SK-N-SH (cell line): ENCODE data around the gene NPRL2. TPM values are rescaled to one million over a fixed set of nuclear protein-coding genes. Genes with fewer than 3 reads are reported as not detected.

Experiments
- CTCF ChIA-PET: fragments of 300-600, 350-600 bp; formaldehyde crosslinking; extraction: SDS; loops from one replicate; lab custom pipeline; 2021; lab: Yijun Ruan, JAX
- POLR2A ChIA-PET: fragments of 350-600 bp; sonication (Branson Sonifier 250); formaldehyde crosslinking; extraction: SDS; loops from one replicate; lab custom pipeline; 2020; ENCODE audit warnings: antibody characterized with exemption, inconsistent platforms; lab: Yijun Ruan, JAX
- DNase-seq: peaks from one replicate; pipeline ENCODE4 v3.0.0; 2012
- H2AFZ ChIP-seq: fragments of 200-600 bp; sonication (generic); 2 replicates; pipeline ENCODE4 v1.8.1; 2016; ENCODE audit warnings: antibody characterized with exemption, mild to moderate bottlenecking, low read depth
- H3F3A ChIP-seq: fragments of 200-600 bp; sonication (generic); replicated peaks from 2 replicates; pipeline ENCODE3; 2016; ENCODE audit warnings: antibody characterized with exemption, mild to moderate bottlenecking; ENCODE audit not compliant: insufficient read depth
- H3K27ac ChIP-seq, 2 experiments: fragments of 200-500 bp in 1 of 2; fragments of 200-600 bp in 1 of 2; sonication (Bioruptor generic) in 1 of 2; sonication (generic), shearing (Covaris generic) in 1 of 2; 2 replicates each; pipeline versions ENCODE4 v1.5.1 to v1.6.1; 2014 to 2016; ENCODE audit warnings: low read depth in 2 of 2, inconsistent platforms in 1 of 2, low read length in 1 of 2, mild to moderate bottlenecking in 1 of 2, mixed read lengths in 1 of 2
- H3K27me3 ChIP-seq: fragments of 200-600 bp; sonication (generic), shearing (Covaris generic); 2 replicates; pipeline ENCODE4 v1.6.1; 2016; ENCODE audit warnings: mixed run types; ENCODE audit not compliant: insufficient read depth
- H3K36me3 ChIP-seq, 2 experiments: fragments of 200-500 bp in 1 of 2; fragments of 200-600 bp in 1 of 2; sonication (Bioruptor generic) in 1 of 2; sonication (generic) in 1 of 2; replicated peaks in 1 of 2; 2 replicates each; pipeline versions ENCODE3 to v1.5.1; 2014 to 2016; ENCODE audit warnings: low read length in 1 of 2, mild to moderate bottlenecking in 1 of 2; ENCODE audit not compliant: insufficient read depth in 2 of 2, control insufficient read depth in 1 of 2
- H3K4me1 ChIP-seq, 2 experiments: fragments of 200-500 bp in 1 of 2; fragments of 200-600 bp in 1 of 2; sonication (Bioruptor generic) in 1 of 2; sonication (generic), shearing (Covaris generic) in 1 of 2; 2 replicates each; pipeline versions ENCODE4 v1.5.1 to v1.6.1; 2014 to 2016; ENCODE audit warnings: low read depth in 1 of 2, low read length in 1 of 2, mixed run types in 1 of 2; ENCODE audit not compliant: insufficient read depth in 2 of 2, control insufficient read depth in 1 of 2
- H3K4me2 ChIP-seq: fragments of 200-600 bp; sonication (generic), shearing (Covaris generic); 2 replicates; pipeline ENCODE4 v1.6.1; 2017; ENCODE audit warnings: mixed run types
- H3K4me3 ChIP-seq, 2 experiments: fragments of 200-500 bp in 1 of 2; fragments of 200-600 bp in 1 of 2; sonication (Bioruptor generic) in 1 of 2; sonication (generic), shearing (Covaris generic) in 1 of 2; 2 replicates each; pipeline versions ENCODE4 v1.5.1 to v1.8.1; 2014 to 2016; ENCODE audit warnings: low read depth in 2 of 2, inconsistent platforms in 1 of 2, low read length in 1 of 2, mild to moderate bottlenecking in 1 of 2, mixed read lengths in 1 of 2, moderate library complexity in 1 of 2
- H3K79me2 ChIP-seq: fragments of 200-600 bp; sonication (generic); 2 replicates; pipeline ENCODE4 v1.8.1; 2017; ENCODE audit warnings: mild to moderate bottlenecking; ENCODE audit not compliant: insufficient read depth
- H3K9ac ChIP-seq: fragments of 200-600 bp; sonication (generic); 2 replicates; pipeline ENCODE4 v1.6.1; 2017; ENCODE audit warnings: mixed run types
- H3K9me2 ChIP-seq: fragments of 200-600 bp; sonication (generic); 2 replicates; pipeline ENCODE4 v1.6.1; 2017; ENCODE audit warnings: mixed run types
- H3K9me3 ChIP-seq: fragments of 200-600 bp; sonication (generic); 2 replicates; pipeline ENCODE4 v1.6.1; 2017; ENCODE audit warnings: mixed run types, mild to moderate bottlenecking, moderate library complexity
- H4K20me1 ChIP-seq: fragments of 200-600 bp; sonication (generic); 2 replicates; pipeline ENCODE4 v1.6.1; 2017; ENCODE audit warnings: mild to moderate bottlenecking, mixed run types; ENCODE audit not compliant: insufficient read depth
- CHD2 ChIP-seq: fragments of 150-350 bp; IDR thresholded peaks from 2 replicates; pipeline ENCODE4 v1.6.1; 2018; ENCODE audit warnings: low read length; ENCODE audit not compliant: partially characterized antibody
- ELF1 ChIP-seq: IDR thresholded peaks from 2 replicates; pipeline ENCODE4 v1.4.0; 2012
- EP300 ChIP-seq, 2 experiments: IDR thresholded peaks; 2 replicates each; pipeline versions ENCODE4 v1.4.0 to v1.6.1; 2012; ENCODE audit warnings: borderline replicate concordance in 1 of 2, low read depth in 1 of 2, low read length in 1 of 2
- EZH2phosphoT487 ChIP-seq: fragments of 200-600 bp; sonication (generic); IDR thresholded peaks from 2 replicates; pipeline ENCODE4 v1.6.1; 2017; ENCODE audit warnings: low read depth, mixed run types, mild to moderate bottlenecking, antibody characterized with exemption, moderate library complexity, borderline replicate concordance
- FOXM1 ChIP-seq: IDR thresholded peaks from 2 replicates; pipeline ENCODE4 v1.4.0; 2012; ENCODE audit warnings: low read depth, mild to moderate bottlenecking
- JUND ChIP-seq: IDR thresholded peaks from 2 replicates; pipeline ENCODE4 v1.4.0; 2012
- NFIC ChIP-seq: IDR thresholded peaks from 2 replicates; pipeline ENCODE4 v1.4.0; 2012; ENCODE audit warnings: borderline replicate concordance
- RXRA ChIP-seq: IDR thresholded peaks from 2 replicates; pipeline ENCODE4 v1.4.0; 2012; ENCODE audit warnings: low read depth, mild to moderate bottlenecking, borderline replicate concordance
- TEAD4 ChIP-seq: IDR thresholded peaks from 2 replicates; pipeline ENCODE4 v1.4.0; 2012; ENCODE audit warnings: mild to moderate bottlenecking, borderline replicate concordance; ENCODE audit not compliant: insufficient read depth
- WGBS: methylation state at CpG from one replicate; pipeline ENCODE4 v1.1.6; 2017; ENCODE audit warnings: low lambda C conversion rate; 5-methylcytosine and 5-hydroxymethylcytosine counted together
- polyA plus RNA-seq, 3 experiments: library from polyadenylated mRNA; depleted of rRNA; stranded (reverse); fragments of >200 nt; gene quantifications; 2 replicates each; pipeline ENCODE4 v1.2.3, GENCODE V29; 2012
- TF ChIP-seq, protein P1 (sequence below): fragments of 200-600 bp; sonication (generic); IDR thresholded peaks from 2 replicates; pipeline ENCODE4 v1.6.1; 2017; ENCODE audit warnings: antibody characterized with exemption, mild to moderate bottlenecking, moderate library complexity
- TF ChIP-seq, protein P2 (sequence below): fragments of 150-350 bp; IDR thresholded peaks from 2 replicates; pipeline ENCODE4 v1.6.1; 2017; ENCODE audit warnings: antibody characterized with exemption, low read length, low read depth, borderline replicate concordance
- TF ChIP-seq, protein P3 (sequence below): IDR thresholded peaks from 2 replicates; pipeline ENCODE4 v1.4.0; 2012; ENCODE audit warnings: low read depth
- TF ChIP-seq, protein P4 (sequence below): IDR thresholded peaks from 2 replicates; pipeline ENCODE4; 2012
- TF ChIP-seq, protein P5 (sequence below): IDR thresholded peaks from 2 replicates; pipeline ENCODE4 v1.6.1; 2012; ENCODE audit warnings: mild to moderate bottlenecking, low read depth, low read length, moderate library complexity
- TF ChIP-seq, protein P6 (sequence below): IDR thresholded peaks from 2 replicates; pipeline ENCODE4 v1.4.0; 2012; ENCODE audit warnings: low read depth, borderline replicate concordance
- TF ChIP-seq, protein P7 (sequence below): IDR thresholded peaks from 2 replicates; pipeline ENCODE4 v1.4.0; 2012; ENCODE audit warnings: low read depth, borderline replicate concordance

The NPRL2 gene
- polyA plus RNA-seq, 1 of the 3 experiments (the other 2 are of a cell fraction): 43.6 TPM

DNA sequence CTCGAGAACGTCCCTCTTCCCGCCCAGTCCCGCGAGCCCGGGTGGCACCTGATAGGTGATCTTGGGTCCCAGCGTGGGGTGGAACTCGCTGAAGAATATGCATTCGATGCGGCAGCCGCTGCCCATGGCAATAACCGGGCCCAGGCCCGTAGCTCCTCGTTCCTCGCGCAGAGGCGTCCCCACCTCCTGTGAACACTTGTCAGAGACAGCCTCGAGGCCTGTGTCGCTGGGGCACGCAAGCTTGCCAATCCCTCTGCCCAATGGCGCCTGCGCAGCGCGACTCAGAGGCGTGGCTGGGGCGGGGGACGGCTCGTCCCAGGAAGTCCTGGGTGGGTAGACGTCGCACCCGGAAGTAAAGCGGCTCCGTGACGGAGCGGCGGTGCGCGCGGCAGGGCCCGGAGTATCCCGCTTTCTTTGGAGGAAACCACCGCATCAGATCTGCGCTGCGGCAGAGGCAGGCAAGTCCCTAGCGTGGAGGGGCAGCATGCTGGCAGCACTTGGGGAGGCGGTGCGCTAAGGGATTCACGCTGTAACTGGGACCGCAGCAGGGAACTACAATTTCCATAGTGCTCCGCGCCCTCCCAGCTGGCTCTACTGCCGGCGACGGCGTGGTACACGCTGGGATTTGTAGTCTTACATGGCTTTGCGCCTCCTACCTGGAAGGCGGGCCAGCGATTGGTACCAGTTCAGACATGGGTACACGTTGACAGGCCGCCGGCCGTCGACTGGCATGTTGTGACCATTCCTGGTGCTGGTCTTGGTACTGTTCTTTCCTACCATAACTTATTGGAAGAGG lies at the start of gene NPRL2, which contains the start of gene CYB561D2 (continued):
- TF ChIP-seq, protein P1, sequence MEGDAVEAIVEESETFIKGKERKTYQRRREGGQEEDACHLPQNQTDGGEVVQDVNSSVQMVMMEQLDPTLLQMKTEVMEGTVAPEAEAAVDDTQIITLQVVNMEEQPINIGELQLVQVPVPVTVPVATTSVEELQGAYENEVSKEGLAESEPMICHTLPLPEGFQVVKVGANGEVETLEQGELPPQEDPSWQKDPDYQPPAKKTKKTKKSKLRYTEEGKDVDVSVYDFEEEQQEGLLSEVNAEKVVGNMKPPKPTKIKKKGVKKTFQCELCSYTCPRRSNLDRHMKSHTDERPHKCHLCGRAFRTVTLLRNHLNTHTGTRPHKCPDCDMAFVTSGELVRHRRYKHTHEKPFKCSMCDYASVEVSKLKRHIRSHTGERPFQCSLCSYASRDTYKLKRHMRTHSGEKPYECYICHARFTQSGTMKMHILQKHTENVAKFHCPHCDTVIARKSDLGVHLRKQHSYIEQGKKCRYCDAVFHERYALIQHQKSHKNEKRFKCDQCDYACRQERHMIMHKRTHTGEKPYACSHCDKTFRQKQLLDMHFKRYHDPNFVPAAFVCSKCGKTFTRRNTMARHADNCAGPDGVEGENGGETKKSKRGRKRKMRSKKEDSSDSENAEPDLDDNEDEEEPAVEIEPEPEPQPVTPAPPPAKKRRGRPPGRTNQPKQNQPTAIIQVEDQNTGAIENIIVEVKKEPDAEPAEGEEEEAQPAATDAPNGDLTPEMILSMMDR: no peak
- TF ChIP-seq RXRA (no peak), EP300 (IDR thresholded peaks at IDR 0.05; ENCODE audit: borderline replicate concordance in 1 of 2, low read depth in 1 of 2, low read length in 1 of 2) (no peak), JUND (no peak), CHD2 (peak; percentile 95)
- TF ChIP-seq, protein P2, sequence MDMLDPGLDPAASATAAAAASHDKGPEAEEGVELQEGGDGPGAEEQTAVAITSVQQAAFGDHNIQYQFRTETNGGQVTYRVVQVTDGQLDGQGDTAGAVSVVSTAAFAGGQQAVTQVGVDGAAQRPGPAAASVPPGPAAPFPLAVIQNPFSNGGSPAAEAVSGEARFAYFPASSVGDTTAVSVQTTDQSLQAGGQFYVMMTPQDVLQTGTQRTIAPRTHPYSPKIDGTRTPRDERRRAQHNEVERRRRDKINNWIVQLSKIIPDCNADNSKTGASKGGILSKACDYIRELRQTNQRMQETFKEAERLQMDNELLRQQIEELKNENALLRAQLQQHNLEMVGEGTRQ: no peak
- TF ChIP-seq, protein P3, sequence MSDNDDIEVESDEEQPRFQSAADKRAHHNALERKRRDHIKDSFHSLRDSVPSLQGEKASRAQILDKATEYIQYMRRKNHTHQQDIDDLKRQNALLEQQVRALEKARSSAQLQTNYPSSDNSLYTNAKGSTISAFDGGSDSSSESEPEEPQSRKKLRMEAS: peak; percentile 97
- TF ChIP-seq, protein P4, sequence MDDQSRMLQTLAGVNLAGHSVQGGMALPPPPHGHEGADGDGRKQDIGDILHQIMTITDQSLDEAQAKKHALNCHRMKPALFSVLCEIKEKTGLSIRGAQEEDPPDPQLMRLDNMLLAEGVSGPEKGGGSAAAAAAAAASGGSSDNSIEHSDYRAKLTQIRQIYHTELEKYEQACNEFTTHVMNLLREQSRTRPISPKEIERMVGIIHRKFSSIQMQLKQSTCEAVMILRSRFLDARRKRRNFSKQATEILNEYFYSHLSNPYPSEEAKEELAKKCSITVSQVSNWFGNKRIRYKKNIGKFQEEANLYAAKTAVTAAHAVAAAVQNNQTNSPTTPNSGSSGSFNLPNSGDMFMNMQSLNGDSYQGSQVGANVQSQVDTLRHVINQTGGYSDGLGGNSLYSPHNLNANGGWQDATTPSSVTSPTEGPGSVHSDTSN: no peak

DNA sequence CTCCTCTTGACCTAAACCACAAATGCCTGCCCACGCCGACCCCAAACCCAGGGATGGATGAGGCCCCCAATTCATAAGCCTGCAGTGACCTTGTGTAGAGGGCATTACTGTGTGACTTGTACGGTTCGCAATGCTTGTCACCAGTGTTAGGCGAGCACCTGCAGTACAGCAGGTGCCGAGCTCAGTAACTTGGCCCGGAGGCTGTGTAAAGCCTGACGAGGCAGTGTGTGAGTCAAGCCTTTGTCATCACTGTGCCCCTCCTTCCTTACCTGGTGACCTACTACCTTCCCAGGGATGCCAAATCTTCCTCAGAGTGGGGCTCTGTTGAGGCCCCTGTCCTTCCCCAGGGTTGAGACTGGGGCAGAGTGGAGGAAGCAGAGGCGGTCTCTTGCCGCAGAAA lies 45.9 kb upstream of the NPRL2 start:
- POLR2A ChIA-PET: no interaction called here
- Histone ChIP-seq H3K27me3 (peaks cover 21% of the 10 kb centered on the region; the same call in 1 of the 2 replicates), H3K9me3 (no peaks in the 10 kb centered on the region), H3K9ac (no peak overlapping the region), H3K4me2 (no peak overlapping the region), H3K36me3 (no peaks in the 10 kb centered on the region), H3K4me3 (no peak overlapping the region), H3K9me2 (no peaks in the 10 kb centered on the region), H3K4me1 (peaks cover 0 to 93% of the 10 kb centered on the region in 2 experiments; a peak in 1 of 4 replicates), H3F3A (no peaks in the 10 kb centered on the region), H2AFZ (no peak overlapping the region), H3K79me2 (no peaks in the 10 kb centered on the region), H4K20me1 (no peaks in the 10 kb centered on the region), H3K27ac (peak overlapping the region in 1 of 2 experiments; percentile 75; a peak in 1 of 4 replicates)
- no peak for TF ChIP-seq NFIC
- TF ChIP-seq, protein P5, sequence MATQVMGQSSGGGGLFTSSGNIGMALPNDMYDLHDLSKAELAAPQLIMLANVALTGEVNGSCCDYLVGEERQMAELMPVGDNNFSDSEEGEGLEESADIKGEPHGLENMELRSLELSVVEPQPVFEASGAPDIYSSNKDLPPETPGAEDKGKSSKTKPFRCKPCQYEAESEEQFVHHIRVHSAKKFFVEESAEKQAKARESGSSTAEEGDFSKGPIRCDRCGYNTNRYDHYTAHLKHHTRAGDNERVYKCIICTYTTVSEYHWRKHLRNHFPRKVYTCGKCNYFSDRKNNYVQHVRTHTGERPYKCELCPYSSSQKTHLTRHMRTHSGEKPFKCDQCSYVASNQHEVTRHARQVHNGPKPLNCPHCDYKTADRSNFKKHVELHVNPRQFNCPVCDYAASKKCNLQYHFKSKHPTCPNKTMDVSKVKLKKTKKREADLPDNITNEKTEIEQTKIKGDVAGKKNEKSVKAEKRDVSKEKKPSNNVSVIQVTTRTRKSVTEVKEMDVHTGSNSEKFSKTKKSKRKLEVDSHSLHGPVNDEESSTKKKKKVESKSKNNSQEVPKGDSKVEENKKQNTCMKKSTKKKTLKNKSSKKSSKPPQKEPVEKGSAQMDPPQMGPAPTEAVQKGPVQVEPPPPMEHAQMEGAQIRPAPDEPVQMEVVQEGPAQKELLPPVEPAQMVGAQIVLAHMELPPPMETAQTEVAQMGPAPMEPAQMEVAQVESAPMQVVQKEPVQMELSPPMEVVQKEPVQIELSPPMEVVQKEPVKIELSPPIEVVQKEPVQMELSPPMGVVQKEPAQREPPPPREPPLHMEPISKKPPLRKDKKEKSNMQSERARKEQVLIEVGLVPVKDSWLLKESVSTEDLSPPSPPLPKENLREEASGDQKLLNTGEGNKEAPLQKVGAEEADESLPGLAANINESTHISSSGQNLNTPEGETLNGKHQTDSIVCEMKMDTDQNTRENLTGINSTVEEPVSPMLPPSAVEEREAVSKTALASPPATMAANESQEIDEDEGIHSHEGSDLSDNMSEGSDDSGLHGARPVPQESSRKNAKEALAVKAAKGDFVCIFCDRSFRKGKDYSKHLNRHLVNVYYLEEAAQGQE: no peak
- TF ChIP-seq EZH2phosphoT487: no peak
- TF ChIP-seq, protein P6, sequence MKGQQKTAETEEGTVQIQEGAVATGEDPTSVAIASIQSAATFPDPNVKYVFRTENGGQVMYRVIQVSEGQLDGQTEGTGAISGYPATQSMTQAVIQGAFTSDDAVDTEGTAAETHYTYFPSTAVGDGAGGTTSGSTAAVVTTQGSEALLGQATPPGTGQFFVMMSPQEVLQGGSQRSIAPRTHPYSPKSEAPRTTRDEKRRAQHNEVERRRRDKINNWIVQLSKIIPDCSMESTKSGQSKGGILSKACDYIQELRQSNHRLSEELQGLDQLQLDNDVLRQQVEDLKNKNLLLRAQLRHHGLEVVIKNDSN: no peak
- TF ChIP-seq TEAD4: no peak
- no peak for TF ChIP-seq ELF1
- TF ChIP-seq FOXM1: no peak
- TF ChIP-seq, protein P7, sequence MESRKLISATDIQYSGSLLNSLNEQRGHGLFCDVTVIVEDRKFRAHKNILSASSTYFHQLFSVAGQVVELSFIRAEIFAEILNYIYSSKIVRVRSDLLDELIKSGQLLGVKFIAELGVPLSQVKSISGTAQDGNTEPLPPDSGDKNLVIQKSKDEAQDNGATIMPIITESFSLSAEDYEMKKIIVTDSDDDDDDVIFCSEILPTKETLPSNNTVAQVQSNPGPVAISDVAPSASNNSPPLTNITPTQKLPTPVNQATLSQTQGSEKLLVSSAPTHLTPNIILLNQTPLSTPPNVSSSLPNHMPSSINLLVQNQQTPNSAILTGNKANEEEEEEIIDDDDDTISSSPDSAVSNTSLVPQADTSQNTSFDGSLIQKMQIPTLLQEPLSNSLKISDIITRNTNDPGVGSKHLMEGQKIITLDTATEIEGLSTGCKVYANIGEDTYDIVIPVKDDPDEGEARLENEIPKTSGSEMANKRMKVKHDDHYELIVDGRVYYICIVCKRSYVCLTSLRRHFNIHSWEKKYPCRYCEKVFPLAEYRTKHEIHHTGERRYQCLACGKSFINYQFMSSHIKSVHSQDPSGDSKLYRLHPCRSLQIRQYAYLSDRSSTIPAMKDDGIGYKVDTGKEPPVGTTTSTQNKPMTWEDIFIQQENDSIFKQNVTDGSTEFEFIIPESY: no peak
- no peak for DNase-seq
- CTCF ChIA-PET: interaction anchor here (0.7 to 1.9 kb wide), 7 partner anchors 11 to 41 kb away, joined by 3 to 6 read pairs (median 3); no protein-coding TSS in a partner anchor
- 79% methylated on average over 7 of the region's 10 CpGs for WGBS
